ENCODE data around the gene MUTYH. TPM values are rescaled to one million over a fixed set of nuclear protein-coding genes. Genes with fewer than 3 reads are reported as not detected.

Gene MUTYH
- total and polyA plus RNA-seq, 9 donors, result 13.9 to 25.3 (median 15.9) TPM

- Histone ChIP-seq H3K9me3 (replicated peaks; ENCODE audit: control insufficient read depth, low read depth, low read length) (no peaks in the 10 kb centered on the region), H3K4me1 (ENCODE audit: control insufficient read depth, insufficient read depth, low read length) (peaks cover 23% of the 10 kb centered on the region), H3K27me3 (ENCODE audit: control insufficient read depth, insufficient read depth, low read length) (peaks cover 2% of the 10 kb centered on the region), H3K27ac (ENCODE audit: low read length) (no peak overlapping the region), H3K36me3 (ENCODE audit: control insufficient read depth, insufficient read depth, low read length) (peaks cover 16% of the 10 kb centered on the region), H3K4me3 (ENCODE audit: low read length) (peak overlapping the region; percentile 54)
- no peak for DNase-seq
- 0% methylated on average over 1 of the region's 6 CpGs for WGBS (ENCODE audit: insufficient coverage)
These were observed 14.3 kb downstream of the MUTYH start for GRCh38 chr1:45325851-45326506.

- Histone ChIP-seq H3K9me3 (replicated peaks; ENCODE audit: control insufficient read depth, low read depth, low read length) (no peaks in the 10 kb centered on the region), H3K4me3 (ENCODE audit: low read length) (no peak overlapping the region), H3K27me3 (ENCODE audit: control insufficient read depth, insufficient read depth, low read length) (no peaks in the 10 kb centered on the region), H3K4me1 (ENCODE audit: control insufficient read depth, insufficient read depth, low read length) (peaks cover 18% of the 10 kb centered on the region), H3K36me3 (ENCODE audit: control insufficient read depth, insufficient read depth, low read length) (no peaks in the 10 kb centered on the region), H3K27ac (ENCODE audit: low read length) (no peak overlapping the region)
- DNase-seq, result no peak
- WGBS (ENCODE audit: insufficient coverage), result 57% methylated on average over 1 of the region's 10 CpGs
These were observed 17.7 kb downstream of the MUTYH start for GRCh38 chr1:45322486-45323040.

GRCh38 chr1:45321444-45321843 is 18.8 kb downstream of the MUTYH start:
- 86% methylated on average over 5 of the region's 5 CpGs for WGBS (ENCODE audit: insufficient coverage)
- Histone ChIP-seq H3K27ac (ENCODE audit: low read length) (no peak overlapping the region), H3K9me3 (replicated peaks; ENCODE audit: control insufficient read depth, low read depth, low read length) (no peaks in the 10 kb centered on the region), H3K4me3 (ENCODE audit: low read length) (no peak overlapping the region), H3K27me3 (ENCODE audit: control insufficient read depth, insufficient read depth, low read length) (no peaks in the 10 kb centered on the region), H3K36me3 (ENCODE audit: control insufficient read depth, insufficient read depth, low read length) (no peaks in the 10 kb centered on the region), H3K4me1 (ENCODE audit: control insufficient read depth, insufficient read depth, low read length) (peaks cover 8% of the 10 kb centered on the region)
- no peak for DNase-seq

- H3K4me3 ChIP-seq (ENCODE audit: low read length), result no peak overlapping the region
- H3K27me3 ChIP-seq (ENCODE audit: control insufficient read depth, insufficient read depth, low read length), result no peaks in the 10 kb centered on the region
- DNase-seq, result no peak
- no peaks in the 10 kb centered on the region for H3K4me1 ChIP-seq (ENCODE audit: control insufficient read depth, insufficient read depth, low read length)
- H3K9me3 ChIP-seq (replicated peaks; ENCODE audit: control insufficient read depth, low read depth, low read length), result no peaks in the 10 kb centered on the region
- H3K36me3 ChIP-seq (ENCODE audit: control insufficient read depth, insufficient read depth, low read length), result no peaks in the 10 kb centered on the region
- 57% methylated on average over 4 of the region's 4 CpGs for WGBS (ENCODE audit: insufficient coverage)
- no peak overlapping the region for H3K27ac ChIP-seq (ENCODE audit: low read length)
These were observed 20.5 kb downstream of the MUTYH start for GRCh38 chr1:45319761-45320160.

GRCh38 chr1:45317166-45317565 is 23.1 kb downstream of the MUTYH start:
- Histone ChIP-seq H3K4me3 (ENCODE audit: low read length) (no peak overlapping the region), H3K27me3 (ENCODE audit: control insufficient read depth, insufficient read depth, low read length) (no peaks in the 10 kb centered on the region), H3K36me3 (ENCODE audit: control insufficient read depth, insufficient read depth, low read length) (no peaks in the 10 kb centered on the region), H3K27ac (ENCODE audit: low read length) (no peak overlapping the region), H3K4me1 (ENCODE audit: control insufficient read depth, insufficient read depth, low read length) (no peaks in the 10 kb centered on the region), H3K9me3 (replicated peaks; ENCODE audit: control insufficient read depth, low read depth, low read length) (no peaks in the 10 kb centered on the region)
- 43% methylated on average over 2 of the region's 4 CpGs for WGBS (ENCODE audit: insufficient coverage)
- DNase-seq, result no peak

- Histone ChIP-seq H3K27me3 (ENCODE audit: control insufficient read depth, insufficient read depth, low read length) (no peaks in the 10 kb centered on the region), H3K27ac (ENCODE audit: low read length) (no peak overlapping the region), H3K9me3 (replicated peaks; ENCODE audit: control insufficient read depth, low read depth, low read length) (no peaks in the 10 kb centered on the region), H3K36me3 (ENCODE audit: control insufficient read depth, insufficient read depth, low read length) (no peaks in the 10 kb centered on the region), H3K4me3 (ENCODE audit: low read length) (no peak overlapping the region), H3K4me1 (ENCODE audit: control insufficient read depth, insufficient read depth, low read length) (no peaks in the 10 kb centered on the region)
- no CpG with 5 or more reads among the region's 3 CpGs for WGBS (ENCODE audit: insufficient coverage)
- DNase-seq, result no peak
These were observed 26.0 kb downstream of the MUTYH start for GRCh38 chr1:45314266-45314665.

- WGBS (ENCODE audit: insufficient coverage), result no CpG with 5 or more reads among the region's 3 CpGs
- Histone ChIP-seq H3K4me3 (ENCODE audit: low read length) (no peak overlapping the region), H3K4me1 (ENCODE audit: control insufficient read depth, insufficient read depth, low read length) (peaks cover 18% of the 10 kb centered on the region), H3K27me3 (ENCODE audit: control insufficient read depth, insufficient read depth, low read length) (peaks cover 2% of the 10 kb centered on the region), H3K27ac (ENCODE audit: low read length) (no peak overlapping the region), H3K9me3 (replicated peaks; ENCODE audit: control insufficient read depth, low read depth, low read length) (no peaks in the 10 kb centered on the region), H3K36me3 (ENCODE audit: control insufficient read depth, insufficient read depth, low read length) (no peaks in the 10 kb centered on the region)
- DNase-seq, result no peak
These were observed 33.3 kb downstream of the MUTYH start for GRCh38 chr1:45306905-45307304.

GRCh38 chr1:45306319-45306718 is 33.9 kb downstream of the MUTYH start:
- Histone ChIP-seq H3K9me3 (replicated peaks; ENCODE audit: control insufficient read depth, low read depth, low read length) (no peaks in the 10 kb centered on the region), H3K27ac (ENCODE audit: low read length) (no peak overlapping the region), H3K27me3 (ENCODE audit: control insufficient read depth, insufficient read depth, low read length) (peaks cover 2% of the 10 kb centered on the region), H3K4me3 (ENCODE audit: low read length) (no peak overlapping the region), H3K4me1 (ENCODE audit: control insufficient read depth, insufficient read depth, low read length) (peaks cover 18% of the 10 kb centered on the region), H3K36me3 (ENCODE audit: control insufficient read depth, insufficient read depth, low read length) (no peaks in the 10 kb centered on the region)
- no CpG with 5 or more reads among the region's 8 CpGs for WGBS (ENCODE audit: insufficient coverage)
- DNase-seq, result no peak

- H3K4me1 ChIP-seq (ENCODE audit: control insufficient read depth, insufficient read depth, low read length), result peaks cover 18% of the 10 kb centered on the region
- H3K9me3 ChIP-seq (replicated peaks; ENCODE audit: control insufficient read depth, low read depth, low read length), result no peaks in the 10 kb centered on the region
- WGBS (ENCODE audit: insufficient coverage), result 54% methylated on average over 7 of the region's 10 CpGs
- DNase-seq, result no peak
- peak overlapping the region; percentile 16 for H3K27ac ChIP-seq (ENCODE audit: low read length)
- peaks cover 2% of the 10 kb centered on the region for H3K27me3 ChIP-seq (ENCODE audit: control insufficient read depth, insufficient read depth, low read length)
- no peaks in the 10 kb centered on the region for H3K36me3 ChIP-seq (ENCODE audit: control insufficient read depth, insufficient read depth, low read length)
- H3K4me3 ChIP-seq (ENCODE audit: low read length), result no peak overlapping the region
These were observed 35.0 kb downstream of the MUTYH start for GRCh38 chr1:45305231-45305630.

- Histone ChIP-seq H3K36me3 (ENCODE audit: control insufficient read depth, insufficient read depth, low read length) (no peaks in the 10 kb centered on the region), H3K27me3 (ENCODE audit: control insufficient read depth, insufficient read depth, low read length) (peaks cover 2% of the 10 kb centered on the region), H3K4me3 (ENCODE audit: low read length) (peak overlapping the region; percentile 91), H3K4me1 (ENCODE audit: control insufficient read depth, insufficient read depth, low read length) (peaks cover 18% of the 10 kb centered on the region), H3K27ac (ENCODE audit: low read length) (peak overlapping the region; percentile 94), H3K9me3 (replicated peaks; ENCODE audit: control insufficient read depth, low read depth, low read length) (no peaks in the 10 kb centered on the region)
- WGBS (ENCODE audit: insufficient coverage), result 32% methylated on average over 4 of the region's 15 CpGs
- DNase-seq, result peak; percentile 65
These were observed 35.7 kb downstream of the MUTYH start for GRCh38 chr1:45304311-45305081.
